Measurements from ENCODE around the gene BUB3.

The BUB3 gene

GRCh38 chr10:123212063-123212462 is 57.9 kb downstream of the BUB3 start:
- in situ Hi-C loops (cut with HindIII; ENCODE audit: low pct_unique_long_range_greater_than_20kb, low sequenced_read_pairs), result no loop called here
- DNase-seq (ENCODE audit: low read depth in 1 of 2, low spot score in 1 of 2), result no peak
- TF ChIP-seq JUND (IDR thresholded peaks at IDR 0.05; ENCODE audit: low read depth), result no peak

GRCh38 chr10:123212640-123213039 is 58.4 kb downstream of the BUB3 start:
- TF ChIP-seq JUND (IDR thresholded peaks at IDR 0.05; ENCODE audit: low read depth), result no peak
- in situ Hi-C loops (cut with HindIII; ENCODE audit: low pct_unique_long_range_greater_than_20kb, low sequenced_read_pairs), result no loop called here
- DNase-seq (ENCODE audit: low read depth in 1 of 2, low spot score in 1 of 2), result no peak

- TF ChIP-seq JUND (IDR thresholded peaks at IDR 0.05; ENCODE audit: low read depth), result no peak
- in situ Hi-C loops (cut with HindIII; ENCODE audit: low pct_unique_long_range_greater_than_20kb, low sequenced_read_pairs), result no loop called here
- DNase-seq (ENCODE audit: low read depth in 1 of 2, low spot score in 1 of 2), result no peak
Measured at GRCh38 chr10:123213192-123213591, 59.0 kb downstream of the BUB3 start.

Data from T47D (cell line).